Activated B cell treated with CpG ODN at 0.5 μM for 24 hours (primary cell): ENCODE data around the gene ADAMTS8. TPM values are rescaled to one million over a fixed set of nuclear protein-coding genes. Genes with fewer than 3 reads are reported as not detected.

Experiments
- ATAC-seq: fragments of 200-7000 bp; cut with Tn5 transposase; one replicate; pipeline ENCODE4 v1.10.0; 2021; ENCODE audit warnings: low read depth, mild to moderate bottlenecking, moderate library complexity
- CTCF ChIA-PET: fragments of 350-600 bp; sonication (Branson Sonifier 250); formaldehyde crosslinking; loops from one replicate; lab custom pipeline; 2021; ENCODE audit warnings: antibody characterized with exemption; lab: Charles Lee
- POLR2A ChIA-PET: fragments of 350-600 bp; sonication (Branson Sonifier 250); formaldehyde crosslinking; loops from one replicate; lab custom pipeline; 2021; ENCODE audit warnings: antibody characterized with exemption; lab: Charles Lee
- DNase-seq: peaks from one replicate; pipeline ENCODE4 v3.0.0; 2022
- H3K27ac Mint-ChIP-seq: one replicate; pipeline ENCODE4 v1.8.0; 2020; ENCODE audit warnings: mixed read lengths
- H3K27me3 Mint-ChIP-seq: one replicate; pipeline ENCODE4 v1.8.0; 2021; ENCODE audit warnings: mixed read lengths
- H3K36me3 Mint-ChIP-seq: one replicate; pipeline ENCODE4 v1.8.0; 2021; ENCODE audit warnings: low read depth, mixed read lengths
- H3K4me1 Mint-ChIP-seq: one replicate; pipeline ENCODE4 v1.8.0; 2021; ENCODE audit warnings: mixed read lengths
- H3K4me3 Mint-ChIP-seq: one replicate; pipeline ENCODE4 v1.8.0; 2020; ENCODE audit warnings: mild to moderate bottlenecking, mixed read lengths
- H3K9me3 Mint-ChIP-seq: one replicate; pipeline ENCODE4 v1.8.0; 2020; ENCODE audit warnings: mixed read lengths
- intact Hi-C: fragments of 100-400 bp; cut with micrococcal nuclease; formaldehyde crosslinking; loops from one replicate; pipeline ENCODE4 v1.15.1; 2024
- total RNA-seq: library from RNA; stranded (reverse); gene quantifications from 2 replicates; pipeline ENCODE4 v1.2.3, GENCODE V29; 2022
- TF ChIP-seq, protein P1 (sequence below): fragments of 200-600 bp; IDR thresholded peaks from one replicate; pipeline ENCODE4 v1.8.0; 2022; ENCODE audit warnings: antibody characterized with exemption, mild to moderate bottlenecking

ADAMTS8 gene
- total RNA-seq, 1 donor from 2014 or later, result not detected

DNA sequence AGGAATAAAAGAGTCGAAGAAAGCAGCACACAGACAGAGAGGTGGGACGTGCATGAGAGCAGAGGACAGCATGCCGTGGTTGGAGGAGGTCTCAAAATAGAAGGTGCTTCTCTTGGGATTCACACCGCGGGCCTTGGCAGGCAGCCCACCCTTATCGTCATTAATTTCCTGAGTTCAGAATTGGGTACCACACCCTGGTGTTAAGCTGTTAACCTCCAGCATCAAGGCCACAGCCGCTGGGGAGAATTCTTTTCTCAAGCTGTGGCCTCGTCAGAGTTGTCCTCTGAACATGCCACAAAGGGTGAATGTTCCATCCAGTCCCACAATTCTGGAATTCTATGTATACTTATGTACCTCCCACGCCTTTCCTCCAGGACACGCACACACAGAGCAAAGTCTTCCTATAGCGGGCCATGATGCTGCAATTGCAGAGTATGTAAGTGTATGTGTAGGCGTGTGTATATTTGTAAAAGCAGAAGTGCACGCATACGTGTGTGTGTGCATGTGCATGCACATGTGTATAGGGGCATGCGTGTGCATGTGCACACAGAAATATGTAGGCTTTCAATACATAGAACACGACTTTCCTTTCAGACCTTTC lies 39.0 kb downstream of the ADAMTS8 start:
- H3K36me3 Mint-ChIP-seq, result no peaks in the 10 kb centered on the region
- DNase-seq (no peak), ATAC-seq (no peak)
- peaks cover 9% of the 10 kb centered on the region for H3K4me1 Mint-ChIP-seq
- CTCF ChIA-PET, result no interaction called here
- intact Hi-C loops, result no loop called here
- peak overlapping the region; percentile 71 for H3K4me3 Mint-ChIP-seq
- TF ChIP-seq, protein P1, sequence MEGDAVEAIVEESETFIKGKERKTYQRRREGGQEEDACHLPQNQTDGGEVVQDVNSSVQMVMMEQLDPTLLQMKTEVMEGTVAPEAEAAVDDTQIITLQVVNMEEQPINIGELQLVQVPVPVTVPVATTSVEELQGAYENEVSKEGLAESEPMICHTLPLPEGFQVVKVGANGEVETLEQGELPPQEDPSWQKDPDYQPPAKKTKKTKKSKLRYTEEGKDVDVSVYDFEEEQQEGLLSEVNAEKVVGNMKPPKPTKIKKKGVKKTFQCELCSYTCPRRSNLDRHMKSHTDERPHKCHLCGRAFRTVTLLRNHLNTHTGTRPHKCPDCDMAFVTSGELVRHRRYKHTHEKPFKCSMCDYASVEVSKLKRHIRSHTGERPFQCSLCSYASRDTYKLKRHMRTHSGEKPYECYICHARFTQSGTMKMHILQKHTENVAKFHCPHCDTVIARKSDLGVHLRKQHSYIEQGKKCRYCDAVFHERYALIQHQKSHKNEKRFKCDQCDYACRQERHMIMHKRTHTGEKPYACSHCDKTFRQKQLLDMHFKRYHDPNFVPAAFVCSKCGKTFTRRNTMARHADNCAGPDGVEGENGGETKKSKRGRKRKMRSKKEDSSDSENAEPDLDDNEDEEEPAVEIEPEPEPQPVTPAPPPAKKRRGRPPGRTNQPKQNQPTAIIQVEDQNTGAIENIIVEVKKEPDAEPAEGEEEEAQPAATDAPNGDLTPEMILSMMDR, result no peak
- H3K27ac Mint-ChIP-seq, result no peak overlapping the region
- POLR2A ChIA-PET, result no interaction called here
- no peaks in the 10 kb centered on the region for H3K9me3 Mint-ChIP-seq
- peaks cover 4% of the 10 kb centered on the region for H3K27me3 Mint-ChIP-seq

DNA sequence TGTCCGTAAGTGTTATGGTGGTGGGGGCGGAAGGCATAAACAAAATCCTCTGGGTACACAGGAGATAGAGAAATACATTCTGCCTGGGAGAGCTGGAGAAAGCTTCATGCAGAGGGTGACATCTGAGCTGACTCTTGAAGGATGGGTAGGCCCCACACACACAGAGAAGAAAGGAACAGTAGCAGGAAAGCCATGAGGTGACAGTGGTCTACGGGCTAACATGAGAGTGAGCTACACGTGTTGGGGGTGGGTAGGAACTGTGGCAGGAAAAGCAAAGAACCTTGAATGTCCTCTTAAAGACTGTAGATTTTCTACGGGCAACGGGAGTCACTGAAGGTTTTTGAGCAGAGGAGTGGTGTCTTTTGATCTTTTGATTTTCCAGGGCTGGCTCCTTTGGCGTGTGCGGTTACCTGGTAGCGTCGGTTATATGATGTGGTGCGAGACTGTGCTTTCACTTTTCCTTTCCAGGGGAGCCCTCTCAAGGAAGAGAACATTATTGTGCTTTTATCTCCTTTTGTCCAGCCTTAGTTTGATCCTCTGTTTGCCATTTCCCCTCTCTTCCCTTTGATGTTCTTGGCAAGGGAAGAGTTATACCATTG lies 39.7 kb downstream of the ADAMTS8 start:
- H3K36me3 Mint-ChIP-seq, result no peaks in the 10 kb centered on the region
- H3K9me3 Mint-ChIP-seq, result no peaks in the 10 kb centered on the region
- peak overlapping the region; percentile 71 for H3K4me3 Mint-ChIP-seq
- TF ChIP-seq, protein P1, result no peak
- H3K4me1 Mint-ChIP-seq, result peaks cover 9% of the 10 kb centered on the region
- intact Hi-C loops, result no loop called here
- peaks cover 4% of the 10 kb centered on the region for H3K27me3 Mint-ChIP-seq
- CTCF ChIA-PET, result no interaction called here
- ATAC-seq (no peak), DNase-seq (no peak)
- H3K27ac Mint-ChIP-seq, result no peak overlapping the region
- POLR2A ChIA-PET, result no interaction called here

DNA sequence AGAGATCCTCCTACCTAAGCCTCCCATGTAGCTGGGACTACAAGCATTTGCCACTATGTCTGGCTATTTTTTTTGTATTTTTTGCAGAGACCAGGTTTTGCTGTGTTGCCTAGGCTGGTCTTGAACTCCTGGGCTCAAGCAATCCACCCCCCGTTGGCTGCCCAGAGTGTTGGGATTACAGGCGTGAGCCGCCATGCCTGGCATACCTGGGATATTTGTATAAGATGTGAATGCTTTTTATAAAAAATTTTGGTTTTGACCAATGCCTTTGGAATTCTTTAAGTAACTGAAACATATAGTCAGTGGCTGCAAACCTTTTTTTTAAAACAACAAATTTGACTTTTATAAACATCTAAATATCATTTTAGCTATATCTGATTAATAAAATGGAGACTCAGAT lies 42.4 kb downstream of the ADAMTS8 start:
- no peaks in the 10 kb centered on the region for H3K9me3 Mint-ChIP-seq
- no peak overlapping the region for H3K4me3 Mint-ChIP-seq
- ATAC-seq (no peak), DNase-seq (no peak)
- peaks cover 4% of the 10 kb centered on the region for H3K27me3 Mint-ChIP-seq
- TF ChIP-seq, protein P1, result no peak
- CTCF ChIA-PET, result no interaction called here
- POLR2A ChIA-PET, result no interaction called here
- H3K4me1 Mint-ChIP-seq, result peaks cover 9% of the 10 kb centered on the region
- intact Hi-C loops, result no loop called here
- no peak overlapping the region for H3K27ac Mint-ChIP-seq
- H3K36me3 Mint-ChIP-seq, result no peaks in the 10 kb centered on the region

DNA sequence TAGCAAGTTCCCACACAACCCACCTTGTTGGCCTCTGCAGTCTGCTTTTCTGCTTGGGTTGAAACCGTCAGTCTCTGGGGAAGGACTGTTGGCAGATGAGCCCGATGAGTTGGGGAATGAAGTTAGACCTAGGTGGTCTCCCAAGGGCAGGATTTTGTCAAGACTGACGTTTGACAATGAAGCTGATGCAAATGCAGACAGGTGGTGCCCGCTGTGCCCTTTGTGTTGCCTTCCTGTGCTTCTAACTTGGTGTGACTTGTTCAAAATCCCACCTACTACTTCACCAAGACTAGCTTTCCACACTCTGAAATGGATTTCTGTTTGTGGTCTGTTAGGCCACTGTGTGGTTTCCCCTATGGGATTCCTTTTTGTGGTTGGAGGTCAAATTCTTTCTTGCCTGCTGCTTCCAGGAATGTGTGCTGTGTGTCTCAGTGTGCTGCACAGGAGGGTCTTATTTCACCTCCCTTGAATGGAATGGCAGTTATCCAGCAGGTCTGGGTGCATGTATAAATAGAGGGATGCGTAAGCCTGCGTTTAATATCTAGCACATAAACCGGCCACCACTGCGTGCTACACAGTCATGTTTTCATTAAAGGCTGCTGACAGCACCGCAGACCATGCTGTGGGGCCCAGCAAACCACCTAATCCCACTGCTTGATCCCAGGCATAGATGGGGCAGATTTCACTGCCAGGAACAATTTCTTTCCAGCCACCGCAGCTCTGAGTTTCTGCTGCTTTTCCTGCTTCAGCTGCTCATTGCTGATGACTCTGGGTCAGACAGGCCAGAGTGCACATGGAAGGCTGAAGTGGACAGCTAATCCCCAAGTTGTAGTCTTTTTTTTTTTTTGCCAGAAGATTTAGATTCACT lies 44.8 kb downstream of the ADAMTS8 start:
- CTCF ChIA-PET, result no interaction called here
- Mint-ChIP-seq H3K27me3 (no peaks in the 10 kb centered on the region), H3K27ac (no peak overlapping the region), H3K9me3 (no peaks in the 10 kb centered on the region), H3K4me3 (no peak overlapping the region), H3K4me1 (peaks cover 3% of the 10 kb centered on the region), H3K36me3 (no peaks in the 10 kb centered on the region)
- POLR2A ChIA-PET, result no interaction called here
- intact Hi-C loops, result no loop called here
- TF ChIP-seq, protein P1, result no peak
- no peak for ATAC-seq
- DNase-seq, result no peak

DNA sequence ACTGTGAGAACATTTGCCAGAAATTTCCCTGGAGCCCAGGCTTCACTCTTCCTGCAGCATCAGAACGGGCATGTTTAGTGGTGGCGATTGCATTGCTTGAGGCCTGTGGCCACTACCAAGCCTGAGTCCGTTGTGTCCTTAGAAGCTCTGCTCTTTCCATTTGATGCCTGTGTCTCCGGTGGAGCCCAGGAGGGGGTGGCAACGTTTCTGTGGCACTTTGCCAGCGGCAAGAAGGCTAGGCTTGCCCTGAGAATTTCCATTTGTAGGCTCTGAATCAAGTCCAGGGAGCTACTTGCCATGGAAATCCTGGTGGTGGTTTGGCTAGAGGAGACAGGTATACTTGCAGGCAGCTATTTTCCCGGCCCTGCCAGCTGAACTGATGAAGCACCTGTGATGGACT lies 47.1 kb downstream of the ADAMTS8 start:
- ATAC-seq (no peak), DNase-seq (no peak)
- Mint-ChIP-seq H3K9me3 (no peaks in the 10 kb centered on the region), H3K27ac (no peak overlapping the region), H3K27me3 (no peaks in the 10 kb centered on the region), H3K4me1 (no peaks in the 10 kb centered on the region), H3K4me3 (no peak overlapping the region), H3K36me3 (no peaks in the 10 kb centered on the region)
- ChIA-PET POLR2A (no interaction called here), CTCF (no interaction called here)
- TF ChIP-seq, protein P1, result no peak
- intact Hi-C loops, result no loop called here
